ENCODE data around the gene MMD2.

DNA sequence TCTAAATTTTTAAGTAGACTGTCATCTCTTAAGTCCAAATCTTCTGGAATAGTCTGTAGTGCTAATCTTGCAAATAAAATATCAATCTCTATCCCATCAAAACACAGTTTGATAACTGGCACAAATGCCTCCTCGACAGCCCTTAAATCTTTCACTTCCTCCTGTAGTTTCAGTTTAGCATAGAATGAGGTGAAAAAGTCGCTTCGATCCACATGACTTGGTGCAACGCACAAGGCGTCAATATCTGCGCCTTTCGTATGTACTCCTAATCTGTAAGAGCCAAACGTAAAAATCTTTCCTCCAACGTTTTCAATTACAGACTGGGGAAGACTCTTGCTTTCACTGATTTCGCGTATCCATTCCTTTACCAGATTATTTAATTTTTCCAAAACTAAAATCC lies 97.8 kb downstream of the MMD2 start:
- TF ChIP-seq EZH2 (IDR thresholded peaks at IDR 0.05; ENCODE audit: insufficient read depth, poor library complexity, severe bottlenecking) = no peak
- TF ChIP-seq EZH2phosphoT487 (IDR thresholded peaks at IDR 0.05; ENCODE audit: insufficient read depth, low read depth) = no peak

All from GM23248 (cell line).